Body of pancreas (tissue), 4 donors: ENCODE results near the gene GRID2IP.

Experiments
- CTCF ChIP-seq, 7 experiments: fragments of 450-650 bp in 4 of 7; fragments of 200-600 bp in 3 of 7; sonication (generic) in 3 of 7; IDR thresholded peaks; one replicate each; pipeline ENCODE4 v1.5.1; 2016 to 2019; ENCODE audit warnings: antibody characterized with exemption in 7 of 7
- POLR2A ChIP-seq, 3 donors: fragments of 450-650 bp; IDR thresholded peaks; one replicate each; pipeline ENCODE4 v1.6.1; 2016; ENCODE audit warnings: antibody characterized with exemption in 3 of 3, mild to moderate bottlenecking in 2 of 3

GRCh38 chr7:6529643-6530042 lies 21.6 kb downstream of the GRID2IP start:
- no peak for TF ChIP-seq POLR2A (IDR thresholded peaks at IDR 0.05)
- no peak for TF ChIP-seq CTCF (IDR thresholded peaks at IDR 0.05)
